Hepatocyte (in vitro differentiated cells): Measurements from ENCODE around the gene CFC1.
"Not testable (repeated sequence)": the region's sequence is repeated elsewhere in the genome, so short reads cannot be mapped to it uniquely, and the experiment has no call there.

ENCODE experiments used
- CTCF ChIP-seq: fragments of 200-600 bp; sonication (generic); IDR thresholded peaks from 2 replicates; pipeline ENCODE4 v1.5.1; 2016; ENCODE audit warnings: antibody characterized with exemption, mild to moderate bottlenecking; ENCODE audit not compliant: poor library complexity
- EZH2 ChIP-seq: fragments of 200-600 bp; sonication (generic); IDR thresholded peaks from 2 replicates; pipeline ENCODE4 v1.6.1; 2016; ENCODE audit warnings: antibody characterized with exemption, mild to moderate bottlenecking, borderline replicate concordance
- EZH2phosphoT487 ChIP-seq: fragments of 200-600 bp; sonication (generic); IDR thresholded peaks from one replicate; pipeline ENCODE4 v1.6.1; 2018; ENCODE audit warnings: antibody characterized with exemption, mild to moderate bottlenecking, low read depth, moderate library complexity; ENCODE audit not compliant: unreplicated experiment, severe bottlenecking

DNA sequence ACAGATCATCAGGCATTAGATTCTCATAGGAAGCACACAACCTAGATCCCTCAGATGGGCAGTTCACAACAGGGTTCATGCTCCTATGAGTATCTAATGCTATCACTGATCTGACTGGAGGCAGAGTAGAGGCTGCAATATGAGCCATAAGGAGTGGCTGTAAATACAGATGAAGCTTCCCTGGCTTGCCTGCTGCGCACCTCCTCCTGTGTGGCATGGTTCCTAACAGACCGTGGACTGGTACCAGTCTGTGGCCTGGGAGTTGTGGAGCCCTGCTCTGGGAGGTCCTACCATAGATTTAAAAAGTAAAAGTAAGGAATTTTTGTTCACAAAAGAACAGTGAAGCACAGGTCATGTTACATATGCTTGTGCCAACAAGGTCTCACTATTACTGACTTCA, 39.6 kb upstream of the CFC1 start:
- not testable (repeated sequence) for TF ChIP-seq EZH2phosphoT487, CTCF, EZH2
